GM12801 (cell line): ENCODE data around the gene SLC8A1.

Source experiments
- TF ChIP-seq, protein P1 (sequence below): IDR thresholded peaks from one replicate; pipeline ENCODE4 v1.5.1; 2011; ENCODE audit warnings: control low read depth; ENCODE audit not compliant: insufficient read length; ENCODE audit errors: extremely low read depth

SLC8A1 gene

GRCh38 chr2:40474306-40474705 lies 22.4 kb upstream of the SLC8A1 start:
- TF ChIP-seq, protein P1, sequence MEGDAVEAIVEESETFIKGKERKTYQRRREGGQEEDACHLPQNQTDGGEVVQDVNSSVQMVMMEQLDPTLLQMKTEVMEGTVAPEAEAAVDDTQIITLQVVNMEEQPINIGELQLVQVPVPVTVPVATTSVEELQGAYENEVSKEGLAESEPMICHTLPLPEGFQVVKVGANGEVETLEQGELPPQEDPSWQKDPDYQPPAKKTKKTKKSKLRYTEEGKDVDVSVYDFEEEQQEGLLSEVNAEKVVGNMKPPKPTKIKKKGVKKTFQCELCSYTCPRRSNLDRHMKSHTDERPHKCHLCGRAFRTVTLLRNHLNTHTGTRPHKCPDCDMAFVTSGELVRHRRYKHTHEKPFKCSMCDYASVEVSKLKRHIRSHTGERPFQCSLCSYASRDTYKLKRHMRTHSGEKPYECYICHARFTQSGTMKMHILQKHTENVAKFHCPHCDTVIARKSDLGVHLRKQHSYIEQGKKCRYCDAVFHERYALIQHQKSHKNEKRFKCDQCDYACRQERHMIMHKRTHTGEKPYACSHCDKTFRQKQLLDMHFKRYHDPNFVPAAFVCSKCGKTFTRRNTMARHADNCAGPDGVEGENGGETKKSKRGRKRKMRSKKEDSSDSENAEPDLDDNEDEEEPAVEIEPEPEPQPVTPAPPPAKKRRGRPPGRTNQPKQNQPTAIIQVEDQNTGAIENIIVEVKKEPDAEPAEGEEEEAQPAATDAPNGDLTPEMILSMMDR, result no peak

- TF ChIP-seq, protein P1, result no peak
These were observed 20.0 kb upstream of the SLC8A1 start for GRCh38 chr2:40471866-40472265.

DNA sequence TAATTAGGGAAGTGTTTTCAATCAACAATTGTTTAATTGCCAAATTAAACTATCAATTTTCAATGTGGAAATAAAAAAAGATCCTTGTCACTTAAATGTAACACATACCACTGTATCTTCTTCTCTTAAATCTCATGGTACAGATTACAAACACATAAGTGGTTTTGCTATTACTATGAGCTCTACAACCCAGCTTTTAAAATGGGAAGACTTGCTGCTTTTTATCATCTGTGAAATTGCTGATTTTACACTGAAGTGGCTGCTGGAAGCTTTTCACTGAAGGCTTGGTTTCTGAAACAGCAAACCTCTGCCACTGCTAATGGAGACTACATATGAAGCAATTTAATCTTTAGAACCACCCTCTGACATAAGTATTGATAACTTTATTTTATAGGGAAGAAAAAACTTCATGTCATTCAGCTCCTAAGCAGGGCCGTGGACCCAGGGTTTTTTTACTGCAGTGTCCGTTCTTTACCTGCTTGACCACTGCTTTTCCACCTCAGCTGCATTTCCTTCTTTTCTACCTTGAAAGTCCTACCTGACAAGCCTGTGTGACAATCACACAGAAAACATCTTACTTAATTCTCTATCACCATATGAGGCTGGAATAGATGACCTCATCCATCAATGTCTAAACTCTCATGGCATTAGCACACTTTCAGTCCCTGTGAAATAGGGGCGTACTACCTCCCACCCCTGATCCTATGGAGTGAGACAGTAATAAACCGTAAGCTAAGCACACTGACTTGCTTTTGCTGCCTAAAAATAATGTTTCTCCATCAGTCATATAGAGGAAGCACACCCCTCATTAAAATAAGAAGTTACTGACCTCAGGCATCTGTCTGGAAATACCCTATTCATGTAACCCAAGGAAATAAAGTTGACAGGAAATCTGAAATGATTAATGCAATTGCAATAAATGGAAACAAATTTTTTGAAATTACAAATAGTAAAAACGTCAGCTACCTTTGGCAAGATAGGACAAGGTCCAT lies 19.2 kb upstream of the SLC8A1 start:
- TF ChIP-seq, protein P1, result no peak

- TF ChIP-seq, protein P1, result no peak
These were observed 15.2 kb upstream of the SLC8A1 start for GRCh38 chr2:40466935-40467572.

DNA sequence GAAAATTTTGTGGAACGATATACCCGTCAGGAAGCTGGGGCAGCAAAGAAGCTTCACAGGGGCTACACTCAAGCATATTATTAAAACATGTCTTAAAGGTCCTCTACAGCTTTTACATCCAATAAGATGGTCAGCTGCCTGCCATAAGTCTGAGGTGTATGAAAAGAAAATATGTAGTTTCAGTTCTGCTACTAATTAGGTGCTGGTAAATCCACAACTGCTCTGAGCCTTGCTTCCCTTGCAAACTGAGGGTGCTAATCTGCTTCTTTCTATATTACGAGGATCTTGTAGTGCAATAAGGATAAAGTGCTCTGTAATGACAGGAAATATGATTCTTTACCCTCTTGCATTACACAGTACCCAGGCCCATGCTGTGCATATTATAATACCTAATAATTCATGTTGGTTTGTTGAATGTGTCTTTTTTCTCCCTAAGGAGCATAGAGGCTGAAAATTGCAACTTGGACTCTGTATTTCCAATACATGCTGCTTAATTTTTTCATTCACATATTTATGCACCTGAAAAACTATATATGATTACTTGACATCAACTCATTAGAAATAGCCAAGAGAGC lies 14.5 kb upstream of the SLC8A1 start:
- TF ChIP-seq, protein P1, result no peak

DNA sequence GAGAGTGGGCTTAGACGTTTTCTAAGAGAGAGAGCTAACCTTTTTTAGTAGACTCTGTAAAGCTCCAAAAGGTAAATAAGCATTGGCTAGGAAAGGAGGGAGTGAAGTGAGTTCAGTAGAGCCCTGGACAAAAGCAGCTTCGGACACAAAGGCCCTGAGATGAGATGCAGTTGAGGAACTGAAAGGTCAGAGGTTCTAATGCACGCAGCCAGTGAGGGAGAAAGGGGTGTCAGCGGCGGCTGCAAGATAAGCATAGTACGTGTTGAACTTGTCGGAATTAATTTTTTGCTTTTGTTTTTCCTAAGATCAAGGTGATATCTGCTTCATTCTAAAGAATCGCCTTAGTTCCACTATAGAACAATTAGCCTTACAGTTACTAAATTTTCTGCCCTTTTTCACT lies 11.2 kb upstream of the SLC8A1 start:
- TF ChIP-seq, protein P1, result no peak

- TF ChIP-seq, protein P1, result no peak
These were observed 6.4 kb upstream of the SLC8A1 start for GRCh38 chr2:40458271-40458794.
